Subcutaneous adipose tissue (tissue), 4 donors: ENCODE results near the gene RAD18. TPM values are rescaled to one million over a fixed set of nuclear protein-coding genes. Genes with fewer than 3 reads are reported as not detected.

ENCODE experiments used
- CTCF ChIP-seq: fragments of 450-650 bp; IDR thresholded peaks from one replicate; pipeline ENCODE4 v1.5.1; 2016; ENCODE audit warnings: low read depth, mild to moderate bottlenecking, control low read depth, antibody characterized with exemption, moderate library complexity
- total RNA-seq, 4 donors: library from RNA; depleted of rRNA; stranded (reverse); fragments of >200 nt; gene quantifications; one replicate each; pipeline ENCODE4 v1.1.0, GENCODE V29; 2016

The RAD18 gene
- total RNA-seq, 4 donors from 2014 or later, result 5.9 to 12.2 (median 9.9) TPM

DNA sequence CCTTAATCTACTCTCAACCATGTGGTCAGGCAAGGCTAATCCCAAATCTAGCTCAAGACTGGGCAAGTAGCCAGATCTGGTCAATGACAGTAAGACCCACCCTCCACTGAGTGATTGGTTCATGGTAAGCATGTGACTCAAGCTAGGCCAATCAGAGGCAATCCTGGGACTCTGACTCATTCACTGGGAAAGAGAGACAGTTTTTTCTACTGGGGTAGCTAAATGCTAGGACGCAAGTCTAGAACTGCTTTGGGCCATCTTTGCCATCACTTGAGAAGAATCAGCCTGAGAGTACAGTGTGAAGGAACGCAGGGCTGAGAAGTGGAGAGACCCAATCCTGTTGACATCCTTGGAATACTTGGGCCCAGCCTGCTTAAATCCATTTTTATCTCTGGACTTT lies 9.4 kb upstream of the RAD18 start:
- TF ChIP-seq CTCF, result no peak

DNA sequence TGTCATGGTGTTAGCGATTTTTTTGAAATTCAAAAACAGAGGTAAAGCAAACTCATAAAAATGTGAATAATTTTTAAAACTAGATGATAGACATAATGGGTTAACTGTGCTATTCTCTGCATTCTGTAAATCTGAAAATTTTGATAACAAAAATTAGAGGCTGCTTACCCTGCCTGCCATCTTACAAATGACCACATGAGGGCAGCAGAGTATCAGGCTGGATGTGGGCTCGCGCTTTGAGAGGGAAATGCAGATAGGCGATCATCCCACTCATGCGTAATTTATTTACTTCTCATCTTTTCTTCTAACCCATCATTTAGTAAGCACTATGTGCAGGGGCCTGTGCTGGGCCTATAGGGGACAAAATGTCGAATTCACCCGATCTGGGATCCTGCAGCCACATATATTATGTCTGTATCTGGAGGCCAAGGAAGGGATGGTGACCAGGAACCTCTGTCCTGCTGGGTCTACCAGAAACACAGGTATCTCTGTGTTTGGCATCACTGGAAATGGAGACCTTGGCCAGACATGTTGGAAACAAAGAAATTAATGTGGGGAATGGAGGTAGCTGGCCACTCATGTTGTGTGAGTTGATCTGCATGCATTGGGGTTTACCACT lies 7.8 kb upstream of the RAD18 start:
- TF ChIP-seq CTCF, result no peak

DNA sequence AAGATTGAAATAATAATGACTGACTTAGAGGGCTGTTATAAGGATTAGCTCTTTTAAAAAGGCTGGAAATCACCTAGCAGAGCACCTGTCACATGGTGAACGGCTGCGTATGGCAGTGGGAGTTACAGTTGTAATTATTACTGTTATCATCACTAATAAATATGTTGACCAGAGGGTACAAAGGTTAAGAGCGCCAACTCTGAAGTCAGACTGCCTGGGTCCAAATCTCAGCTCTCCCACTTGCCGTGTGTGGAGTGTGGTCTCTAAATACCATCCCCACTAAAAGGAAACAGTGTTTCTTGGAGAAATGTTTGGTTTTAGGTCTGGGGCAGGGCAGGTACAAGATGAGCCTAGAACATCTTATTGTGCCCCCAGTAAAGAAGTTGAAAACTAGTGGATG lies 6.0 kb upstream of the RAD18 start:
- no peak for TF ChIP-seq CTCF

DNA sequence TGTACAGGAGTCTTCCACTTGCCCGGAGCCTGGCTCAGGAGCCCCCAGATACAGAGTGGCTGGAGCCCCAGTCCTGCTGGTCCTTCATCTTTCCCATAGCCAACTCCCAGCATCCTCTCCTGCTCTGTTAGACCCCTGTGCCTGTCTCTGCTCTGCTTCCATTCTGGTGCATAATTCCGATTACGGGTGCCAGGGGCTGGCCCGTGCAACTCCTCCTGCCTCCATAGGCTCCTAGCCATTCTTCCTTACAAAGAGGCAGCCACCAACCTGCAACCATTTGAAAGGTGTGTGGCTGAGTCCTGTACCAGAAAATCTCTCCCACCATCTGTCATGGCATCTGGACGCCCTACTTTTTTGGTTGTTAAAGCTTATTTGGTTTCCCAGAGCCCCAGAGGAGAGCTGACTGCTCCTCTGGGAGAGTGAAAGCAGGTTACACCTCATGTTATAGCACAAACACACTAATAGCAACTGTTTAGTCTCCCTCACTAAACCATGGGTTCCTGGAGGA lies 5.2 kb upstream of the RAD18 start:
- TF ChIP-seq CTCF, result no peak

GRCh38 chr3:8967553-8967952 lies 4.3 kb upstream of the RAD18 start:
- TF ChIP-seq CTCF, result no peak

DNA sequence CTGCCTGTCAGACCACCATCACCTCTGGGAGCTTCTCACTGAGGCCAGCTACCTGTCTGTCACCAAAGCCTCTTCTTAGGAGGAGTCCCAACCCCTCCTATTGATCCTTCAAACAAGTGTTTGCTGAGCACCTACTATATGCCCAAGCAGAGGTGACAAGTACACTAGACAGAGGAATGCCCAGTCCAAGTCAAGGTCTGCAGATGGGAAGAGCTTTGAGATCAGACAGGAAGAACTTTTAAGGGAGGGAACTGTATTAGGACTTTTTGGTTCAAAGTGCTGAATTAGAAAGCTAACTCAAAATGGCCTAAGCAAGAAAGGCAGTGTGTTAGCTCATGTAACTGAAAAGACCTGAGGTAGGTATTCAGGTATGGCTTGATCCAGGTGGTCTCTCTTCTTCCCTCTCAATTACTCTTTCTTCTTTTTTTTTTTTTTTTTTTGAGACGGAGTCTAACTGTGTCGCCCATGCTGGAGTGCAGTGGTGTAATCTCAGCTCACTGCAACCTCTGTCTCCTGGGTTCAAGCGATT lies 3.6 kb upstream of the RAD18 start:
- TF ChIP-seq CTCF, result no peak

GRCh38 chr3:8966150-8966819 lies 3.0 kb upstream of the RAD18 start:
- no peak for TF ChIP-seq CTCF
